ENCODE data around the gene CADPS2.

Gene CADPS2

GRCh38 chr7:122632238-122632637 is 254.0 kb downstream of the CADPS2 start:
- DNase-seq (ENCODE audit: low read depth in 2 of 2), result no peak
- no peak for TF ChIP-seq CTCF (IDR thresholded peaks at IDR 0.05; ENCODE audit: low read depth, low read length)
- no peak overlapping the region for H3K4me3 ChIP-seq (replicated peaks in 1 of 2; ENCODE audit: low read depth in 2 of 2, low read length in 2 of 2)

- no peak for TF ChIP-seq CTCF (IDR thresholded peaks at IDR 0.05; ENCODE audit: low read depth, low read length)
- H3K4me3 ChIP-seq (replicated peaks in 1 of 2; ENCODE audit: low read depth in 2 of 2, low read length in 2 of 2), result no peak overlapping the region
- DNase-seq (ENCODE audit: low read depth in 2 of 2), result no peak
Observed at GRCh38 chr7:122629412-122629953, 256.8 kb downstream of the CADPS2 start.

- DNase-seq (ENCODE audit: low read depth in 2 of 2), result peak in 1 of 2 donors; percentile 70
- no peak overlapping the region for H3K4me3 ChIP-seq (replicated peaks in 1 of 2; ENCODE audit: low read depth in 2 of 2, low read length in 2 of 2)
- TF ChIP-seq CTCF (IDR thresholded peaks at IDR 0.05; ENCODE audit: low read depth, low read length), result no peak
Observed at GRCh38 chr7:122628651-122629411, 257.4 kb downstream of the CADPS2 start.

GRCh38 chr7:122626785-122627184 is 259.5 kb downstream of the CADPS2 start:
- no peak for TF ChIP-seq CTCF (IDR thresholded peaks at IDR 0.05; ENCODE audit: low read depth, low read length)
- DNase-seq (ENCODE audit: low read depth in 2 of 2), result no peak
- H3K4me3 ChIP-seq (replicated peaks in 1 of 2; ENCODE audit: low read depth in 2 of 2, low read length in 2 of 2), result no peak overlapping the region

- no peak overlapping the region for H3K4me3 ChIP-seq (replicated peaks in 1 of 2; ENCODE audit: low read depth in 2 of 2, low read length in 2 of 2)
- peak in 1 of 2 donors; percentile 26 for DNase-seq (ENCODE audit: low read depth in 2 of 2)
- TF ChIP-seq CTCF (IDR thresholded peaks at IDR 0.05; ENCODE audit: low read depth, low read length), result no peak
Observed at GRCh38 chr7:122622682-122623081, 263.6 kb downstream of the CADPS2 start.

GRCh38 chr7:122619664-122620063 is 266.6 kb downstream of the CADPS2 start:
- TF ChIP-seq CTCF (IDR thresholded peaks at IDR 0.05; ENCODE audit: low read depth, low read length), result no peak
- H3K4me3 ChIP-seq (replicated peaks in 1 of 2; ENCODE audit: low read depth in 2 of 2, low read length in 2 of 2), result no peak overlapping the region
- no peak for DNase-seq (ENCODE audit: low read depth in 2 of 2)
